IPS-NIHi7 (cell line): ENCODE data around the gene POLA2.

Experiments
- DNase-seq: peaks from one replicate; pipeline ENCODE4 v3.0.0; 2012; ENCODE audit warnings: mixed read lengths; ENCODE audit errors: extremely low spot score

The POLA2 gene

DNA sequence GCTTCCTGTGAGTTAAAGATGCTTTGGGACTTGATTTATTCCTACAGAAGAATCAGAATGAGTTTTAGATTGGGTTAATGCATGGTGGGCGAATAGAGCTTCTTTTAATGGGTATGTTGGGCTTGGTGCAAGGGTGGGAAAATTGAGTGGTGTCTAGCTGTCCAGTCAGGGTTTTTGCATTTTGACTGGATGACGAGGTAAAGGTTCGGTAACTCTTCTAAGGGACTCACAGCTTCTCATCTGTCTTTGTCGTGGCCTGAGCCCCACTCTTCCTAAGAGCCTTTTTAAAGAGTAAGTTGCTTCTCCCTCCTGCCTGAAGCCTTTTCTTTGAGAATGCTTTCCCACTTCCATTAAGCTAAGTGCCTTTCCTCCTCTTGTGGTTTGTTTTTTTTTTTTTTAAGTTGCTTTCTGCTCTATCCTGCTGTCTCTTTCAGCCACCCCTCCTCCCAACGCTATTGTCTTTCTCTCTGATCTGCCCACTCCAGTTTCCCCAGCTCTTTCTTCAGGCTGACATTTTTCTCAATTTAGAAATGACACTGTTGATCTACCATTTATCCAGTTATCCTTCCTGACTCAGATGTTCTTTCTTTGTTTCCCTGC is 73.0 kb downstream of the POLA2 start:
- no peak for DNase-seq

DNA sequence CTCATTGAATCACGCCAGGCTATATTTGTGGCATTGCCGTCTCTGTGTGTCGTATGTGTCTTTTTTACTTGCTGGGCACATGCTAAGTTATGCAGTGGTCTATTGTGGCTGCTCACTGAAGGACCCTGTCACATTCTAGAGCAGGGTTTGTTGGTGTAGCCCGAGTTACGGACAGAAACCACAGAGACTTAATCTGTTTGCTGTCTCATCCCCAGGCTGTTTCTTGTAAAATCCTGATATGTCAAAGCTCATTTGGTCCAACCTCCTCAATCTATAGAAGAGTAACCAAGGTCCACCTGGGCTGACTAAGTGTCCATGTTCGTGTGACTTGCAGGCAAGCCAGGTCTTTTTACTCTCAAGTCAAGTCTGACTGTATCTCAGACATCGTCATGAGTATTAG is 76.9 kb downstream of the POLA2 start:
- no peak for DNase-seq

DNA sequence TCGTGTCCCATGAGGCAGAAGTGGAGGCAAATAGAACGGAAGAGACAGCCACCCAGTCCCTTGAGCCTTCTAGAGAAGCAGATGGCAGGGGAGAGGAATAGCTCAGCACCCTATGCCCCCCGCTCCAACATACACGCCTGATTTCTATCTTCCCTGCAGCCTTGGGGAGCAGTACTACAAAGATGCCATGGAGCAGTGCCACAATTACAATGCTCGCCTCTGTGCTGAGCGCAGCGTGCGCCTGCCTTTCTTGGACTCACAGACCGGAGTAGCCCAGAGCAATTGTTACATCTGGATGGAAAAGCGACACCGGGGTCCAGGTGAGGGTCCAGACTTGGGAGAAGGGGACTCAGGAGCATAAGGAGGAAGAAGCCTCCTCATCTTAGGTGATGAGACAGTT is 78.5 kb downstream of the POLA2 start:
- no peak for DNase-seq

DNA sequence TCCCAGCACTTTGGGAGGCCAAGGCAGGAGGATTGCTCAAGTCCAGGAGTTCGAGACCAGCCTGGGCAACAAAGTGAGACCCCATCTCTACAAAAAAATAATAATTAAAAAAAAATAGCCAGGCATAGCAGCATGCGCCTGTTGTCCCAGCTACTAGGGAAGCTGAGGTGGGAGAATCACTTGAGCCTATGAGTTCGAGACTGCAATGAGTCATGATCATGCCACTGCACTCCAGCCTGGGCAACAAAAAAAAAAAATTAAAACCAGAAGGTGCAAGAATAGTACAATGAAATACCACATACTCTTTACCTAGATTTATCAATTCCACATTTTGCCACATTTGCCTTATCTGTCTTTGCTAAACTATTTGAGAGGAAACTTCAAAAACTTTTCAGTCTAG is 80.1 kb downstream of the POLA2 start:
- DNase-seq, result no peak
